BE2C (cell line): ENCODE results near the gene THAP8.

ENCODE experiments used
- DNase-seq: peaks from one replicate; pipeline ENCODE4 v3.0.0-alpha.2; 2020
- H3K27me3 ChIP-seq: fragments of 250-450 bp; sonication (Bioruptor Pico); 2 replicates; pipeline ENCODE4 v1.5.1; 2020; ENCODE audit warnings: mild to moderate bottlenecking
- H3K36me3 ChIP-seq: fragments of 250-450 bp; sonication (Bioruptor Pico); 2 replicates; pipeline ENCODE4 v1.5.1; 2020; ENCODE audit warnings: mild to moderate bottlenecking
- H3K4me1 ChIP-seq: fragments of 250-450 bp; sonication (Bioruptor Pico); 2 replicates; pipeline ENCODE4 v1.5.1; 2020
- H3K4me3 ChIP-seq: 2 replicates; pipeline ENCODE4 v1.5.1; 2011; ENCODE audit warnings: low read depth, low read length
- H3K9me3 ChIP-seq: fragments of 250-450 bp; sonication (Bioruptor Pico); 2 replicates; pipeline ENCODE4 v1.5.1; 2020
- CTCF ChIP-seq: IDR thresholded peaks from 2 replicates; pipeline ENCODE4 v1.5.1; 2012; ENCODE audit warnings: mild to moderate bottlenecking, low read depth, low read length

THAP8 gene

GRCh38 chr19:36019061-36019670 is 34.9 kb downstream of the THAP8 start:
- no peaks in the 10 kb centered on the region for H3K9me3 ChIP-seq
- H3K27me3 ChIP-seq: no peaks in the 10 kb centered on the region
- H3K4me1 ChIP-seq: no peaks in the 10 kb centered on the region
- H3K4me3 ChIP-seq: no peak overlapping the region
- peaks cover 11% of the 10 kb centered on the region for H3K36me3 ChIP-seq
- DNase-seq: no peak
- TF ChIP-seq CTCF: no peak

GRCh38 chr19:36014012-36014924 is 39.8 kb downstream of the THAP8 start, which contains the start of gene ALKBH6:
Gene ALKBH6, minus strand, starts transcription at chr19:36014213. Its CDS starts 816 bp downstream, at chr19:36013397.
- no peaks in the 10 kb centered on the region for H3K27me3 ChIP-seq
- TF ChIP-seq CTCF: 0 out of 2 replicates have a peak, but pooled peaks have one; percentile 8
- no peaks in the 10 kb centered on the region; the same call in 1 of the 2 replicates for H3K36me3 ChIP-seq
- peak; percentile 100 for DNase-seq
- no peaks in the 10 kb centered on the region; the same call in 1 of the 2 replicates for H3K4me1 ChIP-seq
- no peaks in the 10 kb centered on the region for H3K9me3 ChIP-seq
- H3K4me3 ChIP-seq: peak within 1 kb of the TSS; percentile 86

- no peaks in the 10 kb centered on the region; the same call in 1 of the 2 replicates for H3K36me3 ChIP-seq
Observed at GRCh38 chr19:36013280-36014011, 40.6 kb downstream of the THAP8 start.

GRCh38 chr19:36010402-36010801 is 43.7 kb downstream of the THAP8 start:
- Histone ChIP-seq H3K4me3 (no peak overlapping the region), H3K9me3 (no peaks in the 10 kb centered on the region), H3K4me1 (no peaks in the 10 kb centered on the region; the same call in none of the 2 replicates), H3K27me3 (no peaks in the 10 kb centered on the region), H3K36me3 (no peaks in the 10 kb centered on the region)
- no peak for TF ChIP-seq CTCF
- no peak for DNase-seq

More at GRCh38 chr19:36013280-36014011, 40.6 kb downstream of the THAP8 start:
- Histone ChIP-seq H3K27me3 (no peaks in the 10 kb centered on the region), H3K9me3 (no peaks in the 10 kb centered on the region), H3K4me1 (no peaks in the 10 kb centered on the region; the same call in 1 of the 2 replicates), H3K4me3 (peak overlapping the region; percentile 86)
- no peak for TF ChIP-seq CTCF
- no peak for DNase-seq

GRCh38 chr19:36009633-36010379 is 44.3 kb downstream of the THAP8 start:
- TF ChIP-seq CTCF: no peak
- no peaks in the 10 kb centered on the region for H3K36me3 ChIP-seq
- H3K4me3 ChIP-seq: peak overlapping the region; percentile 46
- no peaks in the 10 kb centered on the region for H3K9me3 ChIP-seq
- no peaks in the 10 kb centered on the region; the same call in none of the 2 replicates for H3K4me1 ChIP-seq
- DNase-seq: no peak
- no peaks in the 10 kb centered on the region for H3K27me3 ChIP-seq
